ENCODE results near the gene PTPN23.

Gene PTPN23

DNA sequence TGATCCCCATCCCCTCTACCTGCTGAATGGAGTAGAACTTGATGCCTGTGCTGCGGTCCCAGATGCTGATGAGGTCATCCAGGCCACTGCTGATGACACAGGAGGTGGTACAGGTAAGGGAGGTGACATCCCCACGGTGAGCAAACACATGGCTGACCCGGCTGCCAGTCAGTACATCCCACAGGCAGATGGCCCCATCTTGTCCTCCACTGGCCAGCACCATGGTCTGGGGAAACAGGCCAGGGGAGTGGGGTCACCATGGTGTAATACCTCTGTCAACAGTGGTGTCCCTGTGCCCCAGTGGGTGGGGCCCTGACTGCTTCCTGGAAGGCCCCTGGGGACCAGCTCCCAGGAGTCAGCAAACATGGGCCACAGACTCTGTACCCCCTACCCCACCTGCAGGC, 33.3 kb downstream of the PTPN23 start:
- Mint-ChIP-seq H3K36me3 (ENCODE audit: low read depth) (peaks cover 39% of the 10 kb centered on the region), H3K4me1 (no peaks in the 10 kb centered on the region), H3K27ac (no peak overlapping the region), H3K27me3 (ENCODE audit: low read depth) (no peaks in the 10 kb centered on the region), H3K4me3 (no peak overlapping the region), H3K9me3 (no peaks in the 10 kb centered on the region)
- TF ChIP-seq, protein P1, sequence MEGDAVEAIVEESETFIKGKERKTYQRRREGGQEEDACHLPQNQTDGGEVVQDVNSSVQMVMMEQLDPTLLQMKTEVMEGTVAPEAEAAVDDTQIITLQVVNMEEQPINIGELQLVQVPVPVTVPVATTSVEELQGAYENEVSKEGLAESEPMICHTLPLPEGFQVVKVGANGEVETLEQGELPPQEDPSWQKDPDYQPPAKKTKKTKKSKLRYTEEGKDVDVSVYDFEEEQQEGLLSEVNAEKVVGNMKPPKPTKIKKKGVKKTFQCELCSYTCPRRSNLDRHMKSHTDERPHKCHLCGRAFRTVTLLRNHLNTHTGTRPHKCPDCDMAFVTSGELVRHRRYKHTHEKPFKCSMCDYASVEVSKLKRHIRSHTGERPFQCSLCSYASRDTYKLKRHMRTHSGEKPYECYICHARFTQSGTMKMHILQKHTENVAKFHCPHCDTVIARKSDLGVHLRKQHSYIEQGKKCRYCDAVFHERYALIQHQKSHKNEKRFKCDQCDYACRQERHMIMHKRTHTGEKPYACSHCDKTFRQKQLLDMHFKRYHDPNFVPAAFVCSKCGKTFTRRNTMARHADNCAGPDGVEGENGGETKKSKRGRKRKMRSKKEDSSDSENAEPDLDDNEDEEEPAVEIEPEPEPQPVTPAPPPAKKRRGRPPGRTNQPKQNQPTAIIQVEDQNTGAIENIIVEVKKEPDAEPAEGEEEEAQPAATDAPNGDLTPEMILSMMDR (IDR thresholded peaks at IDR 0.05; ENCODE audit: unreplicated experiment in 3 of 3) = no peak

DNA sequence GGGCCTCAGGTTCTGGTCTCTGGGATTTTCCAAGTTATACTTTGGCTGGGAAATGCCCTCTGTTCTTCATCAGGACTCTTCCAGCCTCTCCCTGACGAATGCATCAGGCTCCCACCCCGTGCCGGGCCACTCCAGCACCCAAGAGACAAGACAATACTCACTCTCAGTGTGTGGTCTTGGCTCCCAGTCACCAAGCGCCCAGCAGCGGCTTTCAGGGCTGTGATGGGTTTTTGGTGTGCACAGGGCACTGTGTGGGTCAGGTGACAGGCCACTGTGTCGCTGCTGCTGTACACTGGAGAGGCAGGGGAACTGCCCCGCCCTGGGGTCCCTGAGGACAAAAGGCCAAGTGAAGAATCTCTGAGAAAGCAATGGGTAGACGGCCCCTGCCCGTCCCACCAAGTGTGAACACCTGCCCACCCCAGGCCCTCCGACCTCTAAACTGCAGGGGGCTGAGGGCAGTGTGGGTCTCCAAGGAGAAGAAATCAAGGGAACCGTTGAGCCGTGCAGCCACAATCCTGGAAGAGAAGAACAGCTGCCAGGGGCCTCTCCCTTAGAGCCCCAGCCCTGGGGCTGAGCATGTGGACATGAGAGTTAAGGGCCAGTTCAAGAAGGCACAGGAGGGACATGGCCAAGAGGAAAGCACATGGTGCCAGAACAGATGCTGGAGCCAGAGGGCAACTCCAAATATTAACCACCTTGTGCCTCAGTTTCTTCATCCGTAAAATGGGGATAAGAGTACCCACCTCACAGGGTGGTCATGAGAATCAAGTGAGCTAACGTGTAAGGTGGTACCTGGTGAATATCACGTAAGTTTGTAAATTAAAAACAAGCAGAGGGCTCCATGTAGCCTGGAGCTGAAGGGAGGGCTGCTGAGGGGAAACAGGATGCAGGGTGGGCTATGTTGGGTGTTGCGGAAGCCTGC, 34.1 kb downstream of the PTPN23 start:
- Mint-ChIP-seq H3K4me1 (no peaks in the 10 kb centered on the region), H3K4me3 (no peak overlapping the region), H3K9me3 (no peaks in the 10 kb centered on the region), H3K27me3 (ENCODE audit: low read depth) (no peaks in the 10 kb centered on the region), H3K36me3 (ENCODE audit: low read depth) (peaks cover 40% of the 10 kb centered on the region), H3K27ac (peak overlapping the region in 1 of 3 experiments; percentile 41)
- TF ChIP-seq, protein P1 (IDR thresholded peaks at IDR 0.05; ENCODE audit: unreplicated experiment in 3 of 3) = no peak

DNA sequence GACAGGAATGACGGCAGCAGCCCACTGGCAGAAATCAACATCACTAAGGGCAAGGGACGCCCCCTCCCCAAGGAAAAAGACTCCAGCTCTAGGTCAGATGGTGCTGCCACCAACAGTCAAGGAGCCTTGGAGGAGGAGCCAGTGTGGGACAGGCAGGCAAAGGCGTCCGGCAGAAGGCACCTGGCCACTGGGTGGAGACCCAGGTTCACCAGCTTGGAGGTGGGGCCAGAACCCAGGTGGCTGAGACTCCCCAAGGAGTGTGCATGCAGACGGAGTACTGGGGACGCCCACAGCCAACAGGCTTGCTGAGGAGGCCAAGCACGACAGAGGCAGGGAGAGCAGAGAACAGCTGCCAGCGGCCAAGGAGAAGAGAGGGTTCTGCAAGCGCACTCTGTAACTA, 35.2 kb downstream of the PTPN23 start:
- H3K36me3 Mint-ChIP-seq (ENCODE audit: low read depth) = peaks cover 42% of the 10 kb centered on the region
- H3K9me3 Mint-ChIP-seq = no peaks in the 10 kb centered on the region
- H3K27me3 Mint-ChIP-seq (ENCODE audit: low read depth) = no peaks in the 10 kb centered on the region
- peaks cover under 1% of the 10 kb centered on the region for H3K4me1 Mint-ChIP-seq
- H3K4me3 Mint-ChIP-seq = no peak overlapping the region
- no peak overlapping the region for H3K27ac Mint-ChIP-seq
- TF ChIP-seq, protein P1 (IDR thresholded peaks at IDR 0.05; ENCODE audit: unreplicated experiment in 3 of 3) = no peak

DNA sequence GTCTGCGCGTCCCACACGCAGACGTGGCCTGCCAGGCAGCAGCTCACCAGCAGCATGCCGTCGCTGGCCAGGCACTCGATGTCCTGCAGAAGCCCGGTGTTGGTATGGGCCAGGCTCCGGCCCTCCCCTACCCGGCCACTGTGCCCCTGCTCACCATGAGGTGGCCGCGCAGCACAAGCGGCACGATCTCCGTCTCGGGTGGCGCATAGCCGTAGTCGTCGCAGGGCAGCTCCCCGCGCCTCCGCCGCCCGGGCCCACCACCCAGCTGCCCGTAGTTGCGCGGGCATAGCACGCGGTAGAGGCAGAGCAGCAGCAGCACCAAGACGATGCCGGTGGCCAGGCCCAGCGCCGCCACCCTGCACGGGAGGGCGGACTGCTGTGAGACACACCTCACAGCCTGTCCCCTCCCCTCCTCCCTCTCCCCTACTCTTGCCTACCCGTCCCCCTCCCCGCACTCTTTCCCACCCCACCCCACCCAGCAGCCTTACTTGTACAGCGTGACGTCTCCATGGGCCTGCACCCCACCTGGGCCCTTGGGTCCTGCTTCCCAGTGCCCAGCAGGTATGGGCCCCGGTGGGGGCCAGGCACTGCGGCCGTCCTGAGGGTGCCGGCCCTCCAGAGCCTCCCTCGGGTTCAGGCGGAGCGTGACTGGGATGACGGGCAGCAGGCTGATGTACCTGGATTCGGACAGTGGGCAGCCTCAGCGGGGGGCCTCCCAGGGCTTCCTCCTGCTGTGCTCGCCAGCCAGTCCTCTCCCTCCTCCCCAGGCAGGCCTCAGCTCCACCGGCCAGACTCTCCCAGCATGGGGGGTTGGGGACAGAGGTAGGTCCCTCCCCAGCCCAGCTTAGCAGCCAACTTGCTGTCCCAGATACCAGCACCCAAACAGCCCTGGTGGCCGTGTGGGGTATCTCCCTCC, 37.6 kb downstream of the PTPN23 start:
- peaks cover 40% of the 10 kb centered on the region for H3K36me3 Mint-ChIP-seq (ENCODE audit: low read depth)
- H3K27ac Mint-ChIP-seq = no peak overlapping the region
- peaks cover 5% of the 10 kb centered on the region for H3K4me1 Mint-ChIP-seq
- no peaks in the 10 kb centered on the region for H3K27me3 Mint-ChIP-seq (ENCODE audit: low read depth)
- H3K9me3 Mint-ChIP-seq = no peaks in the 10 kb centered on the region
- no peak overlapping the region for H3K4me3 Mint-ChIP-seq
- TF ChIP-seq, protein P1 (IDR thresholded peaks at IDR 0.05; ENCODE audit: unreplicated experiment in 3 of 3) = no peak

DNA sequence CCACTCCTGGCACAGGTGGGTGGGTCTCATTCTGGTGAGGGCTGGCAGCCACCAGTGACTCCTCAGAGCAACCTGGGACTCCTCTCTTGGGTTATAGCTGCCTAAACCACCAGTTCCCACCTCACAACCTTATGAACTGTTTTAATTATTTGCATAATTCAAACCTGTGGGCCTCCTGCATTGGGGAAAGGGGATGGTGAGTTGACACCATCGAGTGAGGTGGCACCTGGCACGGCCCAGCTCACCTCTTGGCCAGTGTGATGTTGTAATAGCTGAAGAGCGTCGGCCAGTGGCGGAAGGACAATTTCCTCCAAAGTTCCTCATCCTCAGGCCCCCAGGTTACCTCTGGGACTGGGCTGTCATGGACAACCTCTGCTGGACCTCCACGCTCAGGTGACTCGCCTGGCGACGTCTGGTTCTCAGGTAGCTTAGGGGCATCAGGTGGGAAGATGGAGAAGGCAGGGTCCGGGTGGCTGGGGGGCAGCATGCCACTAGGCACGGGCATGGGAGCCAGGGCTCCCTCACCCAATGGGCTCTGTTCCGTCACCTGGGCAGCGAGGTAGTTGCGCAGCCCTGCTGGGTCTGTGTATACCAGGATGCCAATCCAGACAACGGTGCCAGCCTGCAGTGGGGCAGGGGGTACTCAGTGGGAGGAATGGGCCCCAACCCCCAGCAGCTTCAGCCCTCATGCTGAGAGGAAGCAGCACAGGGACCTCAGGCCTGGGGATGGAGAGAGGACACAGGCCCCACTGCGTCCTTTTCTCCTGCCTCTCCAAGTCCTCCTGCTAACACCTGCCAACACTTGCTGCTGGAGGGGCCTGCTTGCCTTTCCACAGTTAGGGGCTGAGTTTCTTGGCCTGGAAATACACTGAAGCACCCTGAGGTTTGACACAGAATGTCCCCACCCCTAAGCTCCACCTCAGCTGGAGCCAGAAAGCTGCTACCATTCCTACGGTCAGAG, 38.5 kb downstream of the PTPN23 start:
- Mint-ChIP-seq H3K4me3 (no peak overlapping the region), H3K9me3 (no peaks in the 10 kb centered on the region), H3K36me3 (ENCODE audit: low read depth) (peaks cover 35% of the 10 kb centered on the region), H3K4me1 (peaks cover 5% of the 10 kb centered on the region), H3K27me3 (ENCODE audit: low read depth) (no peaks in the 10 kb centered on the region), H3K27ac (no peak overlapping the region)
- TF ChIP-seq, protein P1 (IDR thresholded peaks at IDR 0.05; ENCODE audit: unreplicated experiment in 3 of 3) = no peak
